H1 (cell line): Measurements from ENCODE around the gene TCEAL7. TPM values are rescaled to one million over a fixed set of nuclear protein-coding genes. Genes with fewer than 3 reads are reported as not detected.
A peak's percentile ranks its signal among the peaks of the same experiment; 100 is the strongest.

Experiments used
- RAD21 ChIP-seq, 2 experiments: IDR thresholded peaks in 1 of 2; conservative IDR thresholded peaks in 1 of 2; 2 replicates each; pipeline ENCODE4 v1.6.1; 2011; ENCODE audit warnings: low read depth in 2 of 2, low read length in 2 of 2, improper control_type of control experiment in 1 of 2, inconsistent platforms in 1 of 2, mild to moderate bottlenecking in 1 of 2, moderate library complexity in 1 of 2
- polyA plus RNA-seq, 7 experiments: library from polyadenylated mRNA; depleted of rRNA in 3 of 7; stranded (reverse) in 5 of 7; unstranded in 2 of 7; fragments of >200 nt in 5 of 7; fragments of 200-250 nt in 2 of 7; gene quantifications; 1 replicate in 5 of 7; 2 replicates in 1 of 7; 4 replicates in 1 of 7; pipeline versions ENCODE4 v1.2.1 to v1.2.3, GENCODE V29; 2011 to 2013; ENCODE audit warnings: missing spikeins in 2 of 7, mixed read lengths in 2 of 7
- total RNA-seq: library from RNA; stranded (reverse); fragmentation: NEBNext Ultra II Directional; extraction: Animal tissue kit (Norgen Biotek cat#: 25700); gene quantifications from 2 replicates; pipeline ENCODE4 v1.2.1, GENCODE V29; 2021
- TF ChIP-seq, protein P1 (sequence below): fragments of 300-600 bp; sonication (generic); IDR thresholded peaks from 2 replicates; pipeline ENCODE4 v1.7.1; 2012; ENCODE audit warnings: low read length, moderate library complexity, mild to moderate bottlenecking, inconsistent platforms; ENCODE audit not compliant: insufficient replicate concordance
- TF ChIP-seq, protein P2 (sequence below), 3 experiments: IDR thresholded peaks; 1 replicate in 2 of 3; 2 replicates in 1 of 3; pipeline versions ENCODE4 v1.5.1 to v1.6.1; 2011; ENCODE audit warnings: low read length in 3 of 3, mild to moderate bottlenecking in 3 of 3, inconsistent platforms in 2 of 3, low read depth in 1 of 3, moderate library complexity in 1 of 3; ENCODE audit not compliant: insufficient read depth in 1 of 3; ENCODE audit errors: control extremely low read depth in 1 of 3

Gene TCEAL7
- total and polyA plus RNA-seq, 2 of the 8 experiments (the other 6 are each of a cell fraction or from before 2014, with no cell fraction given): 7.9 to 11.6 TPM

DNA sequence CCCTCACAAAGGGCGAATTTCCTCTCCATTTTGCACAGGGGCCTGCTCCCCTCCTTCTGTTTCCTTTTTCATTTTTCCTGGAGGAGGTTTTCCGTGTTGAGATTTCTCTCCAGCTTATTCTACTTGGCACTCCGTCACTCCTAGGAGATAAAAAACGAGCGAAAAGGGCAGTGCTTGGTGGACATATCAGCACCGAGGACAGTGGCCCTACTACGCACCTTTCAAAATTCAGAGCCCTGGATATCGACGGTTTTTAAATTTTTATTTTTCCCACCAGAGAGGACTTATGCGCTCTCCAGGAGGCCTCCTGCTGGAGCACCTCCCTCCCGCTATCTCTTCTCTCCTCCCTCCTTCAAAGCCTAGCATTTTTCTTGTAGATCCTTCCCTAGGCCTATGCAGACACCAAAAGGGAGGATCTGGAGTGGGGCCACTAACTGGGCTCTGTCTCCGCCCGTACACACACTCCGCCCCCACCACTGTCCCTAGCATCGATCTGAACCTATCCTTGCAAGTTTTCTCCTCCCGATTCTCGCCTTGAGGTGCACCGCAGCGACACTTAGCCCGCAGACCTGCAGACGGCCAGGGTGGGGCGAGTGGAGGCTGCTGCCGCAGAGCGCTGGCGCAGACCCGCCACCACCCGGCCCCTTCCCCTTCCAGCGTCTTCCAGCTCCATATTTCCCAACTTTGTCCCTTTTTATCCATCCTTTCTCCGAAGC lies 17.8 kb downstream of the TCEAL7 start (continued):
- TF ChIP-seq, protein P1, sequence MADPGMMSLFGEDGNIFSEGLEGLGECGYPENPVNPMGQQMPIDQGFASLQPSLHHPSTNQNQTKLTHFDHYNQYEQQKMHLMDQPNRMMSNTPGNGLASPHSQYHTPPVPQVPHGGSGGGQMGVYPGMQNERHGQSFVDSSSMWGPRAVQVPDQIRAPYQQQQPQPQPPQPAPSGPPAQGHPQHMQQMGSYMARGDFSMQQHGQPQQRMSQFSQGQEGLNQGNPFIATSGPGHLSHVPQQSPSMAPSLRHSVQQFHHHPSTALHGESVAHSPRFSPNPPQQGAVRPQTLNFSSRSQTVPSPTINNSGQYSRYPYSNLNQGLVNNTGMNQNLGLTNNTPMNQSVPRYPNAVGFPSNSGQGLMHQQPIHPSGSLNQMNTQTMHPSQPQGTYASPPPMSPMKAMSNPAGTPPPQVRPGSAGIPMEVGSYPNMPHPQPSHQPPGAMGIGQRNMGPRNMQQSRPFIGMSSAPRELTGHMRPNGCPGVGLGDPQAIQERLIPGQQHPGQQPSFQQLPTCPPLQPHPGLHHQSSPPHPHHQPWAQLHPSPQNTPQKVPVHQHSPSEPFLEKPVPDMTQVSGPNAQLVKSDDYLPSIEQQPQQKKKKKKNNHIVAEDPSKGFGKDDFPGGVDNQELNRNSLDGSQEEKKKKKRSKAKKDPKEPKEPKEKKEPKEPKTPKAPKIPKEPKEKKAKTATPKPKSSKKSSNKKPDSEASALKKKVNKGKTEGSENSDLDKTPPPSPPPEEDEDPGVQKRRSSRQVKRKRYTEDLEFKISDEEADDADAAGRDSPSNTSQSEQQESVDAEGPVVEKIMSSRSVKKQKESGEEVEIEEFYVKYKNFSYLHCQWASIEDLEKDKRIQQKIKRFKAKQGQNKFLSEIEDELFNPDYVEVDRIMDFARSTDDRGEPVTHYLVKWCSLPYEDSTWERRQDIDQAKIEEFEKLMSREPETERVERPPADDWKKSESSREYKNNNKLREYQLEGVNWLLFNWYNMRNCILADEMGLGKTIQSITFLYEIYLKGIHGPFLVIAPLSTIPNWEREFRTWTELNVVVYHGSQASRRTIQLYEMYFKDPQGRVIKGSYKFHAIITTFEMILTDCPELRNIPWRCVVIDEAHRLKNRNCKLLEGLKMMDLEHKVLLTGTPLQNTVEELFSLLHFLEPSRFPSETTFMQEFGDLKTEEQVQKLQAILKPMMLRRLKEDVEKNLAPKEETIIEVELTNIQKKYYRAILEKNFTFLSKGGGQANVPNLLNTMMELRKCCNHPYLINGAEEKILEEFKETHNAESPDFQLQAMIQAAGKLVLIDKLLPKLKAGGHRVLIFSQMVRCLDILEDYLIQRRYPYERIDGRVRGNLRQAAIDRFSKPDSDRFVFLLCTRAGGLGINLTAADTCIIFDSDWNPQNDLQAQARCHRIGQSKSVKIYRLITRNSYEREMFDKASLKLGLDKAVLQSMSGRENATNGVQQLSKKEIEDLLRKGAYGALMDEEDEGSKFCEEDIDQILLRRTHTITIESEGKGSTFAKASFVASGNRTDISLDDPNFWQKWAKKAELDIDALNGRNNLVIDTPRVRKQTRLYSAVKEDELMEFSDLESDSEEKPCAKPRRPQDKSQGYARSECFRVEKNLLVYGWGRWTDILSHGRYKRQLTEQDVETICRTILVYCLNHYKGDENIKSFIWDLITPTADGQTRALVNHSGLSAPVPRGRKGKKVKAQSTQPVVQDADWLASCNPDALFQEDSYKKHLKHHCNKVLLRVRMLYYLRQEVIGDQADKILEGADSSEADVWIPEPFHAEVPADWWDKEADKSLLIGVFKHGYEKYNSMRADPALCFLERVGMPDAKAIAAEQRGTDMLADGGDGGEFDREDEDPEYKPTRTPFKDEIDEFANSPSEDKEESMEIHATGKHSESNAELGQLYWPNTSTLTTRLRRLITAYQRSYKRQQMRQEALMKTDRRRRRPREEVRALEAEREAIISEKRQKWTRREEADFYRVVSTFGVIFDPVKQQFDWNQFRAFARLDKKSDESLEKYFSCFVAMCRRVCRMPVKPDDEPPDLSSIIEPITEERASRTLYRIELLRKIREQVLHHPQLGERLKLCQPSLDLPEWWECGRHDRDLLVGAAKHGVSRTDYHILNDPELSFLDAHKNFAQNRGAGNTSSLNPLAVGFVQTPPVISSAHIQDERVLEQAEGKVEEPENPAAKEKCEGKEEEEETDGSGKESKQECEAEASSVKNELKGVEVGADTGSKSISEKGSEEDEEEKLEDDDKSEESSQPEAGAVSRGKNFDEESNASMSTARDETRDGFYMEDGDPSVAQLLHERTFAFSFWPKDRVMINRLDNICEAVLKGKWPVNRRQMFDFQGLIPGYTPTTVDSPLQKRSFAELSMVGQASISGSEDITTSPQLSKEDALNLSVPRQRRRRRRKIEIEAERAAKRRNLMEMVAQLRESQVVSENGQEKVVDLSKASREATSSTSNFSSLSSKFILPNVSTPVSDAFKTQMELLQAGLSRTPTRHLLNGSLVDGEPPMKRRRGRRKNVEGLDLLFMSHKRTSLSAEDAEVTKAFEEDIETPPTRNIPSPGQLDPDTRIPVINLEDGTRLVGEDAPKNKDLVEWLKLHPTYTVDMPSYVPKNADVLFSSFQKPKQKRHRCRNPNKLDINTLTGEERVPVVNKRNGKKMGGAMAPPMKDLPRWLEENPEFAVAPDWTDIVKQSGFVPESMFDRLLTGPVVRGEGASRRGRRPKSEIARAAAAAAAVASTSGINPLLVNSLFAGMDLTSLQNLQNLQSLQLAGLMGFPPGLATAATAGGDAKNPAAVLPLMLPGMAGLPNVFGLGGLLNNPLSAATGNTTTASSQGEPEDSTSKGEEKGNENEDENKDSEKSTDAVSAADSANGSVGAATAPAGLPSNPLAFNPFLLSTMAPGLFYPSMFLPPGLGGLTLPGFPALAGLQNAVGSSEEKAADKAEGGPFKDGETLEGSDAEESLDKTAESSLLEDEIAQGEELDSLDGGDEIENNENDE: no peak
- TF ChIP-seq RAD21 (IDR thresholded peaks at IDR 0.05 in 1 of 2, conservative IDR thresholded peaks at IDR 0.05 in 1 of 2; ENCODE audit: low read depth in 2 of 2, low read length in 2 of 2): peak in 1 of 2 experiments; percentile 15; a peak in 1 of 4 replicates
- TF ChIP-seq, protein P2, sequence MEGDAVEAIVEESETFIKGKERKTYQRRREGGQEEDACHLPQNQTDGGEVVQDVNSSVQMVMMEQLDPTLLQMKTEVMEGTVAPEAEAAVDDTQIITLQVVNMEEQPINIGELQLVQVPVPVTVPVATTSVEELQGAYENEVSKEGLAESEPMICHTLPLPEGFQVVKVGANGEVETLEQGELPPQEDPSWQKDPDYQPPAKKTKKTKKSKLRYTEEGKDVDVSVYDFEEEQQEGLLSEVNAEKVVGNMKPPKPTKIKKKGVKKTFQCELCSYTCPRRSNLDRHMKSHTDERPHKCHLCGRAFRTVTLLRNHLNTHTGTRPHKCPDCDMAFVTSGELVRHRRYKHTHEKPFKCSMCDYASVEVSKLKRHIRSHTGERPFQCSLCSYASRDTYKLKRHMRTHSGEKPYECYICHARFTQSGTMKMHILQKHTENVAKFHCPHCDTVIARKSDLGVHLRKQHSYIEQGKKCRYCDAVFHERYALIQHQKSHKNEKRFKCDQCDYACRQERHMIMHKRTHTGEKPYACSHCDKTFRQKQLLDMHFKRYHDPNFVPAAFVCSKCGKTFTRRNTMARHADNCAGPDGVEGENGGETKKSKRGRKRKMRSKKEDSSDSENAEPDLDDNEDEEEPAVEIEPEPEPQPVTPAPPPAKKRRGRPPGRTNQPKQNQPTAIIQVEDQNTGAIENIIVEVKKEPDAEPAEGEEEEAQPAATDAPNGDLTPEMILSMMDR (IDR thresholded peaks at IDR 0.05; ENCODE audit: control extremely low read depth in 1 of 3, insufficient read depth in 1 of 3, low read depth in 1 of 3, low read length in 3 of 3): 0 out of 4 replicates have a peak, but pooled peaks of 1 of the 3 experiments have one; percentile 7
